ENCODE measurements around the gene PLB1.

Gene PLB1

GRCh38 chr2:28552045-28552823 lies 56.4 kb downstream of the PLB1 start:
- in situ Hi-C loops (cut with HindIII; ENCODE audit: low sequenced_read_pairs), result no loop called here
- no peak for TF ChIP-seq CTCF (IDR thresholded peaks at IDR 0.05; ENCODE audit: low read depth, low read length)
- no peak overlapping the region for H3K4me3 ChIP-seq (ENCODE audit: low read depth, low read length)
- peak; percentile 43 for DNase-seq (ENCODE audit: low read depth, low spot score)

DNA sequence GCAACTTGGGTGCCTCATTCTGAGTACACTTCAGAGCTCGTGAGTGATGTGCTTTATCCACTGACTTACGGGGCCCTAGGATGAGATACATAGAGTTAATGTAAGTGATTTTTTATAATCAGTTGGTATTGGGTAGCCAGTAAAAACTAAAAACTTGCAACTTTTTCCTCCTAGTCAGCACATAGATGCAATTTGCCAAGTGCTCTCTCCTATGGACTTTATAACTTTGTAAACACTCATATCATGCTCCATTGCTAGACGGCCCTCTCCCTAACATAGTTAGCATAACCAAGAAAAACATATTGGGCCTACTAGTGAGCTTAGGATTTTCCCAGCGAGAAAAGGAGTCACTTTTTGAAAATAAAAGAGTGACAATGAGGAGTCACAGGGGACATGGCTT lies 60.4 kb downstream of the PLB1 start:
- no peak for DNase-seq (ENCODE audit: low read depth, low spot score)
- TF ChIP-seq CTCF (IDR thresholded peaks at IDR 0.05; ENCODE audit: low read depth, low read length), result no peak
- H3K4me3 ChIP-seq (ENCODE audit: low read depth, low read length), result no peak overlapping the region
- in situ Hi-C loops (cut with HindIII; ENCODE audit: low sequenced_read_pairs), result no loop called here

- H3K4me3 ChIP-seq (ENCODE audit: low read depth, low read length), result no peak overlapping the region
- TF ChIP-seq CTCF (IDR thresholded peaks at IDR 0.05; ENCODE audit: low read depth, low read length), result no peak
- DNase-seq (ENCODE audit: low read depth, low spot score), result no peak
- in situ Hi-C loops (cut with HindIII; ENCODE audit: low sequenced_read_pairs), result no loop called here
Measured at GRCh38 chr2:28557389-28558131, 61.7 kb downstream of the PLB1 start.

DNA sequence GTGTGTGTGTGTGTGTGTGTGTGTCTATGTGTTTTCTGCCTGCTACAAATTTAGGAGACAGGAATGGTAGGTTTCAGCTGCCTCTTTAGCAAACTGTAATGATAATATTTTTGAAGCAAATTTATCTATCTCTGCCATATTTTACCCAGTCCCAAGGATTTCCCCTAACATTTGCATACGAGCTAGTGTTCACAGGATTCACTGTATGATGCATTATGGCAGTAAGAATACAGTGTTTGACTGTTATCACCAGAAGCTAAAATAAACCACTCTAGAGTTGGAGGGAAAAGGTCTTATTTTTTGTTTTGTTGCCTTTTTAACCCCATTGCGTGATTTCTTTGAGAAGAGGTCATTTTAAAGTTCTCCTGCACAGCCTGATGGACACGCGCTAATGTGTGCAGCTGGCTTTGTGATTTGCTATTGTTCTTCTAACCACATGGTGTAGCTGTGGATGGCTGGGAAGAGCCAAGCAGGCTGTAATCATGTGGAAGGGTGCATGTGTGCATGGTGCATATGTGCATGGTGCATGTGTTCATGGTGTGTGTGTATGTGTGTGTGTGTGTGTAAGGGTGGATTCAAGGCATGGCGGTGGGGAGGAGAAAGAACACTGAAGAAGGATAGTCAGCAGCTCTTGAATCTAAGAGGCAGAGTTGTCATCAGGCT lies 62.4 kb downstream of the PLB1 start:
- H3K4me3 ChIP-seq (ENCODE audit: low read depth, low read length), result no peak overlapping the region
- no peak for DNase-seq (ENCODE audit: low read depth, low spot score)
- TF ChIP-seq CTCF (IDR thresholded peaks at IDR 0.05; ENCODE audit: low read depth, low read length), result no peak
- in situ Hi-C loops (cut with HindIII; ENCODE audit: low sequenced_read_pairs), result no loop called here

- no peak overlapping the region for H3K4me3 ChIP-seq (ENCODE audit: low read depth, low read length)
- TF ChIP-seq CTCF (IDR thresholded peaks at IDR 0.05; ENCODE audit: low read depth, low read length), result no peak
- in situ Hi-C loops (cut with HindIII; ENCODE audit: low sequenced_read_pairs), result no loop called here
- no peak for DNase-seq (ENCODE audit: low read depth, low spot score)
Measured at GRCh38 chr2:28558918-28559317, 63.1 kb downstream of the PLB1 start.

DNA sequence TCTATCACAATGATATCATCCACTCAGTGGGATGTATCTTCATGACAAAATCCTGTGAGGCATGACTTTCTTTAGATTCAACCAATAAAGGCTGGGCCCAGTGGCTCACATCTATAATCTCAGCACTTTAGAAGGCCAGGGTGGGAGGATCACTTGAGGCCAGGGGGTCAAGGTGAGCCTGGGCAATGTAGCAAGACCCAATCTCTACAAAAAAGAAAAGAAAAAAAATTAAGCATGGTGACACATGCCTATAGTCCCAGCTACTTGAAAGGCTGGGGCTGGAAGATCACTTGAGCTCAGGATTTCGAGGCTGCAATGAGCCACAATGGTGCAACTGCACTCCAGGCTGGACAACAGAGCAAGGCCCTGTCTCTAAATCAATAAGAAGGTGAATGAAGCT lies 68.0 kb downstream of the PLB1 start:
- DNase-seq (ENCODE audit: low read depth, low spot score), result no peak
- no peak for TF ChIP-seq CTCF (IDR thresholded peaks at IDR 0.05; ENCODE audit: low read depth, low read length)
- in situ Hi-C loops (cut with HindIII; ENCODE audit: low sequenced_read_pairs), result no loop called here
- H3K4me3 ChIP-seq (ENCODE audit: low read depth, low read length), result no peak overlapping the region
